ENCODE results near the gene A1BG.
"Not testable (repeated sequence)": the region's sequence is repeated elsewhere in the genome, so short reads cannot be mapped to it uniquely, and the experiment has no call there.

Gene A1BG

DNA sequence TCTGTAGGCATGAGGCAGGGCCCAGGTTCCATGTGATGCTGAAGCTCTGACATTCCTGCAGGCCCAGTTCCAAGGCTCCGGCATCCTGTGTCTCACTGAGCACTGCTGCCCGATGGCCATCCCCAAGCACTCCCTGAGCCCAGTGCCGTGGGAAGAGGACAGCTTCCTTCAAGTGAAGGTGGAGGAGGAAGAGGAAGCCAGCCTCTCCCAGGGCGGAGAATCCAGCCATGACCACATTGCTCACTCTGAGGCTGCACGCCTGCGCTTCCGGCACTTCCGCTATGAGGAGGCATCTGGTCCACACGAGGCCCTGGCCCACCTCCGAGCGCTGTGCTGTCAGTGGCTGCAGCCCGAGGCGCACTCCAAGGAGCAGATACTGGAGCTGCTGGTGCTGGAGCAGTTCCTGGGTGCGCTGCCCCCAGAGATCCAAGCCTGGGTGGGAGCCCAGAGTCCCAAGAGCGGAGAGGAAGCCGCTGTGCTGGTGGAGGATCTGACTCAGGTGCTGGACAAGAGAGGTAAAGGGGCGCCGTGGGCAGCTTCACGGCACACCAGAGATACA lies 18.5 kb downstream of the A1BG start:
- DNase-seq, result no peak

DNA sequence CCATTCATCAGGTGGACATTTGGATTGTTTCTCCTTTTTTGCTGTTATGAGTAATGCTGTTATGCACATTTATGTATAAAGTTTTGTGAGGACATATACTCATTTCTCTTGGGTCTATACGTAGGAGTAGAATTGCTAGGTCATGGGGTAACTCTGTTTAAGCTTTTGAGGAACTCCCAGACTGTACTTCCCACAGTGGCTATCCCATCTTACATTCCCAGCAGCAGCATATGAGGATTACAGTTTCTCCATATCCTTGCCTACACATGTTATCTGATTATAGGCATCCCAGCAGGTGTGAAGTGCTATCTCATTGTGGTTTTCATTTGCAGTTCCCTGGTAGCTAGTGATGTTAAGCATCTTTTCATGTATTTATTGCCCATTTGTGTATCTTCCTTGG lies 20.6 kb downstream of the A1BG start:
- DNase-seq, result no peak

DNA sequence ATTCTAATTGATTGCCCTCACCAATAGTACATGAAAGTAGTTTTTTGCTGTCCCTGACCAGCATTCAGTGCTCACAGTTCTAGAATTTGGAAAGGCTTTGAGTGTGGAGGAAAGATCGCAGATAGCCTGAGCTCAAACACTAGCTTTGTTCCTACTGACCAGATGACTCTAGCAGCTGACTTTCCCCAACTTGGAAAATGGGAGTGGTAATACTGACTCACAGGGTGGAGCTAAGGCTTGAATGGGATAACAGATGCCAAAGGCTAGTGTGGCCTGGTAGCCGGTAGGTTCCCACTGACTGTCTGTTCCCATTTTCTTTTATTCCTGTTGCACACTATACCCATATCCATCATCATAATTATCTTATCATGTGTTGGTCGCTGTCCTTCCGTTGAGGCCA lies 22.8 kb downstream of the A1BG start:
- DNase-seq, result no peak

DNA sequence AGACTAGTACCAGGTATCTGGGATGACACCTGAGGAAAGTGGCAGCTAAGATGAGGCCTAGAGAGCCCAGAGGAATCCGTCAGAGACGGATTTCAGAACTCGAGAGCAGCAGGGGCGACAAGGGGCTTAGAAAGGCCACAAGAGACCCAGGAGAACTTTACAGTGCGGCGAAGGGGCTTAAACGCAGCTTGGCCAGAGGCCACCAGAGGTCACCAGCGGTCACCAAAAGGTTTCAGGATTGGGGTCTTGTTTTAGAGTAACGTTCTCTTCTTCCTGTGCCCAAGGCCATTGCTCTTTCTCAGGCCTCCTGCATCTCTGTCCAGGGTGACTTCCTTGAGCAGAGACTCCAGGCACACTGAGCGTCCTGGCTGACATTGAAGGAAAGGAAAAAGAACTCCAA lies 24.3 kb downstream of the A1BG start:
- DNase-seq, result no peak

DNA sequence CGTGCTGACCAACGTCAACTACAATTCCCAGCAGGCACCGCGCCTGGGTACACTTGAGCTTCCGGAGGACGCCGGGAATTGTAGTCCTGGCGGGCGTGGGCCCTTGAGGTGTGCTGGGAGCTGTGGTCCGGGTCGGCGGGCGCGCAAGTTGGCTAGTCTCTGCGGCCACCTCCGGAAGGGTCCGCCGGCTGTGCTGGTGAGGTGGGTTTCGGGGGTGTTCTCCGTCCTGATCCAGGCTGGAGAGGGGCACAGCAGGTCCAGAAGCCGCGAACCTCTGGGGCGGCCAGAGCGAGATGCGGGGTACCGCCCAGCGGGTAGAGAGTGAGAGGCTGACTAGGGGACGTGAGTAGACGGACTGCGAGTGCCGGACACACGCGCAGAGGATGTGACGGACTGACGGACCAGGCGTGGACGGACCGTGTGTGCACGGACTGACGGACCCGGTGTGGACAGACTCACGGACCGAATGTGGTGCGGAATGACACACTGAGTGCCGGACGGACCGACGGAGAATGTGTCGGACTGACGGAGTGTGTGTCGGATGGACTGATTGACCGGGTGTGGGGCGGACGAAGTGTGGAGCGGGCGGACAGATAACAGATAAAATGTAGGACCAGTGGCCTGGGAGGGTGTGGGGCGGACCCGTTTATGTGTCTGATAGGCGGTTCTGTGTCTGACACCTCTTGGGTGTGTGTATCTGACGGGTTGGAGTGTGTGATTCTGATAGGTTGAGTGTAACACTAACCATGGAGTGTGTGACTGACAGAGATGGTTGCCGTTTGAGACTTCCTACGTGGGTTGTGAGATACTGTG lies 26.2 kb downstream of the A1BG start, which contains the start of gene ZSCAN22:
Gene ZSCAN22 (plus strand): TSS at position 81 of the 813 bp plus-strand sequence. CDS start 7,809 bp downstream, outside the sequence.
- DNase-seq, result peak; percentile 90

DNA sequence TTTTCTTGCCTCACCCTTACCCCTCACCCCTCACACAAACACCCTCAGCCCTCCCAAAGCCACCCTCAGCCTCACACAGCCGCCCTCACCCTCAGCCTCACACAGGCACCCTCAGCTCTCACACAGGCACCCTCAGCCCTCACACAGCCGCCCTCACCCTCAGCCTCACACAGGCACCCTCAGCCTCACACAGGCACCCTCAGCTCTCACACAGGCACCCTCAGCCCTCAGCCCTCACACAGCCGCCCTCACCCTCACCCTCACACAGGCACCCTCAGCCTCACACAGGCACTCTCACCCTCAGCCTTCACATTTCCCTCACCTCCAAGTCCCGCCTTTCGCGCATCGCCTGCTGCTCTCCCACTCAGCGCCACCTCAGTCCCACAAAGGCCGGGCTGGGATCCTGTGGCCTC lies 26.8 kb downstream of the A1BG start:
- no peak for DNase-seq

- DNase-seq, result no peak
Measured at GRCh38 chr19:58325311-58326022, 27.8 kb downstream of the A1BG start.

DNA sequence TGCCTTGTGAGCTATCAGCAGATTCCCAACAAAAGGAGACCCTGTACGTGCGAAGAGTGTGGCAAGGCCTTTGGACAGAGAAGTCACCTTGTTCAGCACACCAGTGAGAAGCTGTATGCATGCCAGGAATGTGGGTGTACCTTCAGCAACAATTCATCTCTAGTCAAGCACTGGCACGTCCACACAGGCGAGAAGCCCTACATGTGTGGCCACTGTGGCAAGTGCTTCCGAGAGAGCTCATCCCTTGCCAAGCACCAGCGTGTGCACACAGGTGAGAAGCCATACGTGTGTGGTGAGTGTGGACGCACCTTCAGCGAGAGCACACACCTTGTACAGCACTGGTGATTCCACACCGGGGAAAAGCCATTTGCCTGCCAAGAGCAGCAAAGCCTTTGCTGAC lies 34.1 kb downstream of the A1BG start:
- no peak for DNase-seq

DNA sequence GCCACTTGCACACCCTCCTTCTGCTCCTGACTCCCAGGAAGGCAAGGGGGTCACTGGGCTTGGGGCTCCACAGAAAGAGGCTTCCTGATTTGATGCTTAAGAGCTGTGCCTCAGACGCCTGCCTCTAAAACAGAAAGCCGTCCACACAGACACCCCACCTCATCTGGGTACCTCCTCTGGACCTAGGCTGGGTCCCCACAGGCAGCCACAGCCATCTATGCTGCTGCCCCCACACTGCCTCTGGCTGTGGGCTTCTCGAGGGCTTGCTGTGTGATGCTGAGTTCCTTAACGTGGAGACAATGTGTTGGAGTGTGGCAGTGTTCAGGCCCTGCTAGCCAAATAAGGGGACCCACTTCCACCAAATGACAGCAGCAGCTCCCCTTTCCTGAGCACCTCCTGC lies 35.0 kb downstream of the A1BG start:
- no peak for DNase-seq

DNA sequence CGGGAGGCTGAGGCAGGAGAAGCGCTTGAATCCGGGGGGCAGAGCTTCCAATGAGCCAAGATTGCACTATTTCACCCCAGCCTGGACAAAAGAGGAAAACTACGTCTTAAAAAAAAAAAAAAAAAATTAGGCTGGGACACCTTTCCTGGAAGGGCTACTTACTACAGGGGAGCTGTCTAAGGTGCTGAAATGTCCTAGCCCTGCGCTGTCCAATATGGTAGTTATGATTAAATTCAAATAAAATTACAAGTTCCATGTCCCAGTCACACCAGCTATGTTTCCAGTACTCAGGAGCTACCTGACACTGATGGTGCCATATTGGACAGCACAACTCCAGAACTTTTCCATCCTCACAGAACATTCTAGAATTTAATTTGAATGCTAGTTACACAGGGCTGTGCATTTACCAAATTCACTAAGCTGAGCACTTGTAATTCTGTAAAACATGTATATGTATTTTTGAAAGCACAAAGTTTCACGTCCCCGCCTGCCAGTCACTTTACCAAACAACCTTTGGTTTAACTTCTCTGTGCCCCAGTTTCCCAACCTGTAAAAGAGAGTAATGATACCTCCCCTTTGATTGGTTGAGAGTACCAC lies 35.7 kb downstream of the A1BG start:
- no peak for DNase-seq

- no peak for DNase-seq
Measured at GRCh38 chr19:58315580-58315979, 37.7 kb downstream of the A1BG start.

DNA sequence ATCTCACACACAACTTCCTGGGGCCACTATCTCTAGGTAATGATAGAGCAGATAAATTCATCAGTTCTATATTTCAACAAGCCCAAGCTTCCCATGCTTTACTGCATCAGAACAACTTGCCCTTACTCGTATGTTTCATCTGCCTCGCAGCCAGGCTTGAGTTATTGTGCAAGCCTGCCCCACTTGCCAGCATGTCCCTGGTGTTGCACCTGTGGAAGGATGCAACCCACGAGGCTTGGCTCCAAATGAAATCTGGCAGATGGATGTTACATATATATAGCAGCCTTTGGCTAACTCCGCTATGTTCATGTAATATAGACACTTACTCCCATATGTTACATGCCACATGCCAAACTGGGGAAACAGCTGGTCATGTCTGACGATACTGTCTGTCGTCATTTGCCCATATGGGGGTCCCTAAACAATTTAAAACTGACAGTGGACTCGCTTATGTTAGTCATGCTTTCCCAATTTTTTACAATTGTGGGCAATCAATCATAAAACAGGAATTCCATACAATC lies 41.9 kb downstream of the A1BG start:
- DNase-seq, result peak; percentile 33

DNA sequence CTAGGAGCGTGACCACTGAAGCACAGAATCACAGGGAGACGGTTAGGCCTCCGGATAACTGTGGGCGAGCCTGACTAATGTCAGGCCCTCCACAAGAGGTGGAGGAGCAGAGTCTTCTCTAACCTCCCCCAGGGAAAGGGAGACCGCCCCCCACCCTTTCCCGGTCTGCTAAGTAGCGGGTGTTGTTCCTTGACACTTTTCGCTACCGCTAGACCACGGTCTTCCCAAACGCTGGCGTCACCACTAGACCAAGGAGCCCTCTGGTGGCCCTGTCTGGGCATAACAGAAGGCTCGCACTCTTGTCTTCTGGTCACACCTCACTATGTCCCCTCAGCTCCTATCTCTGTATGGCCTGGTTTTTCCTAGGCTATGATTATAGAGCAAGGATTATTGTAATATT lies 42.6 kb downstream of the A1BG start:
- DNase-seq, result not testable (repeated sequence)

- DNase-seq, result no peak
Measured at GRCh38 chr19:58307736-58308135, 45.6 kb downstream of the A1BG start.

- DNase-seq, result no peak
Measured at GRCh38 chr19:58305932-58306323, 47.4 kb downstream of the A1BG start.

DNA sequence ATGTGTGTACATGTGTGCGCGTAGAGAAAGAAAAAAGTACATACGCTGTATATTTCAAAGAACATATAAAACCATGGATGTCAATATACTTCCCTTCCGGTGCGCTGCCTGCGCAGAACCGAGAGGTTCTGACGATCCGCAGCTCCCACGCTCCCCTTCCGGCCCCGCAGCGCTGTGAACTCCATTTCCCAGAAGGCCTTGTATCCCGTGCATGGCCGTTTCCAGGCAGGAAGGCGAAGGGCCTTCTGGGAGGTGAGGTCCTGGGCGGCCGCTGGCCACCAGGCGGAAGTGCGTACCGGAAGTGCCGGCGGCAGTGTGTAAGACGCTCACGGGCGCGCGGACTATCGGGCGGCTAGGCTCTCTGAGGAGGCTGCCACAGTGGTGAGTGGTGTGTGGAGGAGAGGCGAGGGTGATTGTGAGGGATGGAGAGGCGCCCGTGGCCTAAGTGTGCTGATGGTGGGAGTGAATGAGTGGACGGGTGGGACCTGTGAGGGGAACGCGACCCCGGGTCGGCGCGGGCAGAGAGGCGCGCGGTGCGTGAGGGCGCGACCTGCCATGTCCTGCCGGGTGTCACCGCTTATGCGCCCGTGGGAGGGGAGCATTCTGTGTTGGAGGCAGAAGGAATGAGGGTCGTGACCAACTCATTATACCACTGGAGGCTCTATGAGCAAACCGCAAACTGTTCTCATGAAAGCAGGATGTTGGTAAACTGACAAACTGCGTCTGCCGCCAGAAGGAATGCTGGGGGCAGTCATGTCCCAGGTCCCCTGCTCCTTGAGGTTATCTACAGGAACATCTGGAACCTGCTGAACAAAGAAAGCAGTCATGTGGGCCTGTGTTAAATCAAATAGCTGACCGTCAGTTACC lies 48.0 kb downstream of the A1BG start, which contains the start of gene ERVK3-1:
Gene ERVK3-1 (plus strand): TSS at position 313 of the 867 bp plus-strand sequence. CDS start 6,792 bp downstream, outside the sequence.
- peak; percentile 96 for DNase-seq

DNA sequence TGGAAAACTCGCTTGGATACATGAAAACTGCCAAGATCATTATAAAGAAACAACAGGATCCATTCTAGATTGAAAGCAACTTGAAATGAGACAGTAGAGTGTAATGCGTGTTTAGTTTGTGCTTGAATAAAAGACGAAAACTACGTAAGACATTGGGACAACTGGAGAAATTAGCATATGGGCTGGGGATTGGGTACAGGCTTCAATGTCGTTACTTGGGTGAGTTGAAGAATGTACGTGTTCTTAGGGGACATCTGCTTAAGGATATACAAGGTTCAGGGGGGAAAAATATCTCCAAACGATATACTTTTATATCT lies 48.6 kb downstream of the A1BG start:
- no peak for DNase-seq

DNA sequence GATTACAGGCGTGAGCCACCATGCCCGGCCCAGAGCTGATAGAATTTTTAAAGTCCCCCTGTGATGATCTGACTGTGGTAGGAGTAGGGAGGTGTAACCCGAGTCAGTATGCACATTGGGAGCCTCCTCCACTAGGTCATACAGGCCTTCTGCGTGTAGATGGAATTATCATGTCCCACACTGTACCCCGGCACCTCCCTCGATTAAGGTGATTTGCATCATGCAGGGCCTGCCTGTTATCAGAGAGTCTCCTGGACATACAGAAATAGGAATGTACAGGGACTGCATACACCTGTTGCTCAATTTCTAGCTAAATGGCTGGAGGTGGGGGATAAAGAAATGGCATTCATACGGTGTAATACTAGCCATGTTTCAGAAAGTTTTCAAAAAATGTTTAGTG lies 49.0 kb downstream of the A1BG start:
- no peak for DNase-seq

GRCh38 chr19:58300620-58301019 lies 52.7 kb downstream of the A1BG start:
- no peak for DNase-seq

DNA sequence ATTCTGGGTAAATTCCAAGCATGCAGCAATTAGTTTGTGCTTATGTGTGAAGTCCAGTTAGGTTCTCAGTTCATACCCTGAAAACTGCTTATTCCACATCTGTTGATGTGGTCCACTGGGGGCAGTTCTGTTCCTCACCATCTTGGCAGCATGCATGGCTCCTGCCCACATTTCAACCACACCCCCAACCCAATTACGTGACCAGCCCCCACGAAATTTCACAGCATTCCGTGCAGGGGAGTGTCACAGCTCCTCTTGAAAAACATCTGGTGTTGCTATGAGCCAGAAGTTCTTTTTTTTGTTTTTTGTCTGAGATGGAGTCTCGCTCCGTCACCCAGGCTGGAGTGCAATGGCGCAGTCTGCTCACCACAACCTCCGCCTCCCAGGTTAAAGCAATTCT lies 57.2 kb downstream of the A1BG start:
- no peak for DNase-seq

Data from NCI-H1694 treated with DMSO at 0.1 percent for 48 hours (cell line).